H1 (cell line): Measurements from ENCODE around the gene VPS35L. TPM values are rescaled to one million over a fixed set of nuclear protein-coding genes. Genes with fewer than 3 reads are reported as not detected.

Source experiments
- CTCF ChIA-PET: fragments of 300-600 bp; sonication (Branson Sonifier 250); formaldehyde crosslinking; loops from one replicate; lab custom pipeline; 2021; ENCODE audit not compliant: partially characterized antibody; lab: Charles Lee
- POLR2A ChIA-PET: fragments of 300-600 bp; sonication (Branson Sonifier 250); formaldehyde crosslinking; loops from one replicate; lab custom pipeline; 2021; ENCODE audit warnings: inconsistent platforms; ENCODE audit not compliant: partially characterized antibody; lab: Charles Lee
- DNase-seq, 2 experiments: peaks; one replicate each; pipeline versions ENCODE4 v3.0.0 to v3.0.0-alpha.2; 2010 to 2022; ENCODE audit warnings: low spot score in 2 of 2, low read depth in 1 of 2, mixed read lengths in 1 of 2
- FAIRE-seq: peaks from 2 replicates; lab custom pipeline; 2011; peaks lifted over from hg19 to GRCh38; lab: Jason Lieb, UNC
- H2AFZ ChIP-seq: 2 replicates; pipeline ENCODE4 v1.8.1; 2012; ENCODE audit warnings: low read length, inconsistent platforms
- H2AK5ac ChIP-seq: 2 replicates; pipeline ENCODE4 v1.6.1; 2013; ENCODE audit warnings: low read depth, low read length
- H2BK120ac ChIP-seq: replicated peaks from 2 replicates; pipeline ENCODE3; 2013; ENCODE audit warnings: low read depth, low read length, inconsistent platforms
- H2BK12ac ChIP-seq: 2 replicates; pipeline ENCODE4 v1.6.1; 2013; ENCODE audit warnings: low read depth, low read length
- H2BK15ac ChIP-seq: 2 replicates; pipeline ENCODE4 v1.6.1; 2013; ENCODE audit warnings: low read length
- H2BK20ac ChIP-seq: 2 replicates; pipeline ENCODE4 v1.6.1; 2013; ENCODE audit warnings: low read length
- H2BK5ac ChIP-seq: 2 replicates; pipeline ENCODE4 v1.6.1; 2013; ENCODE audit warnings: low read depth, low read length
- H3K14ac ChIP-seq: 2 replicates; pipeline ENCODE4 v1.6.1; 2013; ENCODE audit warnings: inconsistent platforms; ENCODE audit not compliant: insufficient read length
- H3K18ac ChIP-seq: 2 replicates; pipeline ENCODE4 v1.6.1; 2013; ENCODE audit warnings: low read length; ENCODE audit errors: extremely low read depth
- H3K23ac ChIP-seq: 2 replicates; pipeline ENCODE4 v1.6.1; 2013; ENCODE audit warnings: inconsistent platforms; ENCODE audit not compliant: insufficient read length
- H3K23me2 ChIP-seq: 2 replicates; pipeline ENCODE4 v1.6.1; 2013; ENCODE audit warnings: low read depth, low read length
- H3K27ac ChIP-seq: 2 replicates; pipeline ENCODE4 v1.6.1; 2011; ENCODE audit warnings: low read depth, low read length, inconsistent platforms
- H3K27me3 ChIP-seq, 4 experiments: replicated peaks in 1 of 4; 1 replicate in 1 of 4; 2 replicates in 3 of 4; pipeline versions ENCODE4 v1.6.1 to v1.8.1; 2011 to 2013; ENCODE audit warnings: low read length in 3 of 4, mild to moderate bottlenecking in 3 of 4, inconsistent platforms in 2 of 4, mixed read lengths in 2 of 4, moderate library complexity in 1 of 4; ENCODE audit not compliant: control insufficient read depth in 3 of 4, insufficient read depth in 3 of 4; ENCODE audit errors: extremely low read depth in 1 of 4
- H3K36me3 ChIP-seq, 4 experiments: 2 replicates each; pipeline versions ENCODE4 v1.6.1 to v1.8.1; 2011 to 2013; ENCODE audit warnings: mild to moderate bottlenecking in 4 of 4, low read length in 3 of 4, moderate library complexity in 2 of 4, control low read depth in 1 of 4, inconsistent platforms in 1 of 4; ENCODE audit not compliant: insufficient read depth in 4 of 4, control insufficient read depth in 2 of 4
- H3K4ac ChIP-seq: replicated peaks from 2 replicates; pipeline ENCODE3; 2013; ENCODE audit warnings: low read length, low read depth, mixed read lengths, inconsistent platforms; ENCODE audit not compliant: insufficient read length
- H3K4me1 ChIP-seq, 4 experiments: replicated peaks in 1 of 4; 1 replicate in 1 of 4; 2 replicates in 3 of 4; pipeline versions ENCODE4 v1.6.1 to v1.8.1; 2011 to 2013; ENCODE audit warnings: low read length in 3 of 4, inconsistent platforms in 2 of 4, mixed read lengths in 1 of 4; ENCODE audit not compliant: insufficient read depth in 4 of 4, control insufficient read depth in 3 of 4
- H3K4me2 ChIP-seq, 2 experiments: 2 replicates each; pipeline versions ENCODE4 v1.6.1 to v1.8.1; 2011 to 2013; ENCODE audit warnings: low read depth in 2 of 2, low read length in 2 of 2, control low read depth in 1 of 2, inconsistent platforms in 1 of 2, mild to moderate bottlenecking in 1 of 2; ENCODE audit not compliant: insufficient read depth in 1 of 2
- H3K4me3 ChIP-seq, 4 experiments: fragments of 200-600, 300-600 bp in 1 of 4; sonication (generic), shearing (Covaris generic), sonication (Bioruptor Twin) in 1 of 4; 2 replicates each; pipeline versions ENCODE4 v1.5.1 to v1.8.1; 2011 to 2016; ENCODE audit warnings: low read length in 4 of 4, low read depth in 3 of 4, control low read depth in 2 of 4, inconsistent platforms in 2 of 4, mild to moderate bottlenecking in 2 of 4, mixed read lengths in 1 of 4, moderate library complexity in 1 of 4; ENCODE audit not compliant: insufficient read depth in 2 of 4; ENCODE audit errors: extremely low read depth in 1 of 4
- H3K56ac ChIP-seq: replicated peaks from 2 replicates; pipeline ENCODE3; 2013; ENCODE audit warnings: low read depth, mild to moderate bottlenecking, mixed read lengths, low read length, inconsistent platforms; ENCODE audit not compliant: insufficient read length
- H3K79me1 ChIP-seq: 2 replicates; pipeline ENCODE4 v1.6.1; 2013; ENCODE audit warnings: low read depth, low read length, control low read depth
- H3K79me2 ChIP-seq, 2 experiments: 2 replicates each; pipeline versions ENCODE4 v1.6.1 to v1.8.1; 2012 to 2013; ENCODE audit warnings: low read length in 2 of 2, mild to moderate bottlenecking in 2 of 2, inconsistent platforms in 1 of 2; ENCODE audit not compliant: insufficient read depth in 2 of 2, control insufficient read depth in 1 of 2
- H3K9ac ChIP-seq, 4 experiments: replicated peaks in 1 of 4; 1 replicate in 1 of 4; 2 replicates in 3 of 4; pipeline versions ENCODE4 v1.6.1 to v1.8.1; 2011 to 2013; ENCODE audit warnings: low read depth in 3 of 4, low read length in 3 of 4, control low read depth in 2 of 4, mild to moderate bottlenecking in 2 of 4, moderate library complexity in 2 of 4, inconsistent platforms in 1 of 4; ENCODE audit errors: extremely low read depth in 1 of 4
- H3K9me3 ChIP-seq, 2 experiments: 2 replicates each; pipeline versions ENCODE4 v1.6.1 to v1.8.1; 2012 to 2013; ENCODE audit warnings: mild to moderate bottlenecking in 2 of 2, moderate library complexity in 2 of 2, control low read depth in 1 of 2, inconsistent platforms in 1 of 2, low read depth in 1 of 2, low read length in 1 of 2, mixed read lengths in 1 of 2; ENCODE audit not compliant: insufficient read depth in 2 of 2
- H4K20me1 ChIP-seq, 2 experiments: replicated peaks in 1 of 2; 2 replicates each; pipeline versions ENCODE3 to v1.8.1; 2011 to 2013; ENCODE audit warnings: inconsistent platforms in 2 of 2, low read length in 2 of 2, mild to moderate bottlenecking in 1 of 2; ENCODE audit not compliant: insufficient read depth in 2 of 2, control insufficient read depth in 1 of 2
- H4K5ac ChIP-seq: 2 replicates; pipeline ENCODE4 v1.6.1; 2013; ENCODE audit warnings: low read length, low read depth, mixed read lengths, inconsistent platforms; ENCODE audit not compliant: insufficient read length
- H4K8ac ChIP-seq: 2 replicates; pipeline ENCODE4 v1.8.0; 2013; ENCODE audit warnings: mild to moderate bottlenecking, moderate library complexity, low read length, inconsistent platforms; ENCODE audit not compliant: insufficient read depth; ENCODE audit errors: extremely low read depth
- H4K91ac ChIP-seq: replicated peaks from 2 replicates; pipeline ENCODE3; 2013; ENCODE audit warnings: low read length, mixed read lengths, inconsistent platforms; ENCODE audit not compliant: insufficient read length
- CHD1 ChIP-seq: IDR thresholded peaks from 2 replicates; pipeline ENCODE4 v1.6.1; 2012; ENCODE audit warnings: low read depth, low read length, improper control_type of control experiment
- CREB1 ChIP-seq: IDR thresholded peaks from 2 replicates; pipeline ENCODE4 v1.6.1; 2012; ENCODE audit warnings: inconsistent platforms
- EP300 ChIP-seq, 2 experiments: IDR thresholded peaks; 1 replicate in 1 of 2; 2 replicates in 1 of 2; pipeline ENCODE4 v1.6.1; 2011 to 2012; ENCODE audit warnings: low read depth in 2 of 2, low read length in 2 of 2, mild to moderate bottlenecking in 2 of 2, borderline replicate concordance in 1 of 2, inconsistent platforms in 1 of 2, moderate library complexity in 1 of 2
- EZH2 ChIP-seq: fragments of 200-600 bp; sonication (generic); IDR thresholded peaks from 2 replicates; pipeline ENCODE4 v1.7.1; 2012; ENCODE audit warnings: low read depth, mild to moderate bottlenecking, moderate library complexity, low read length, inconsistent platforms; ENCODE audit not compliant: severe bottlenecking
- FOSL1 ChIP-seq: IDR thresholded peaks from 2 replicates; pipeline ENCODE4 v1.6.1; 2011; ENCODE audit warnings: mild to moderate bottlenecking, low read depth, low read length, moderate library complexity; ENCODE audit not compliant: insufficient read depth
- JUND ChIP-seq: IDR thresholded peaks from 2 replicates; pipeline ENCODE4 v1.6.1; 2011; ENCODE audit warnings: mild to moderate bottlenecking, improper control_type of control experiment, low read length
- RXRA ChIP-seq: IDR thresholded peaks from 2 replicates; pipeline ENCODE4 v1.6.1; 2011; ENCODE audit warnings: low read depth, mild to moderate bottlenecking, low read length, moderate library complexity; ENCODE audit not compliant: insufficient read depth
- SIRT6 ChIP-seq: IDR thresholded peaks from one replicate; pipeline ENCODE4 v1.7.1; 2012; ENCODE audit warnings: low read length, inconsistent platforms
- SUZ12 ChIP-seq: fragments of 200-600 bp; sonication (generic); IDR thresholded peaks from 2 replicates; pipeline ENCODE4 v1.6.1; 2012; ENCODE audit warnings: mild to moderate bottlenecking, inconsistent platforms, low read length, moderate library complexity, mixed read lengths
- TAF7 ChIP-seq: optimal IDR thresholded peaks from 2 replicates; pipeline ENCODE3; 2011; ENCODE audit warnings: low read depth, mild to moderate bottlenecking, inconsistent platforms, low read length, moderate library complexity, borderline replicate concordance
- WGBS, 2 experiments: shearing (Covaris generic) in 1 of 2; methylation state at CpG; one replicate each; pipeline versions ENCODE4 v1.1.6 to v1.1.7; 2013 to 2015; ENCODE audit warnings: low lambda C conversion rate in 2 of 2, mixed read lengths in 2 of 2, inconsistent platforms in 1 of 2, low coverage in 1 of 2, missing lambda C conversion rate in 1 of 2; ENCODE audit not compliant: insufficient replicate concordance in 2 of 2, insufficient coverage in 1 of 2, insufficient read length in 1 of 2; ENCODE audit errors: extremely low coverage in 1 of 2, missing lambda C conversion rate in 1 of 2; 5-methylcytosine and 5-hydroxymethylcytosine counted together
- polyA plus RNA-seq, 7 experiments: library from polyadenylated mRNA; depleted of rRNA in 3 of 7; stranded (reverse) in 5 of 7; unstranded in 2 of 7; fragments of >200 nt in 5 of 7; fragments of 200-250 nt in 2 of 7; gene quantifications; 1 replicate in 5 of 7; 2 replicates in 1 of 7; 4 replicates in 1 of 7; pipeline versions ENCODE4 v1.2.1 to v1.2.3, GENCODE V29; 2011 to 2013; ENCODE audit warnings: missing spikeins in 2 of 7, mixed read lengths in 2 of 7
- total RNA-seq: library from RNA; stranded (reverse); fragmentation: NEBNext Ultra II Directional; extraction: Animal tissue kit (Norgen Biotek cat#: 25700); gene quantifications from 2 replicates; pipeline ENCODE4 v1.2.1, GENCODE V29; 2021

VPS35L gene
- total and polyA plus RNA-seq, 2 of the 8 experiments (the other 6 are each of a cell fraction or from before 2014, with no cell fraction given): 31.5 to 57.1 TPM

GRCh38 chr16:19703172-19703889, 147.8 kb downstream of the VPS35L start:
- Histone ChIP-seq H3K4me1 (peaks cover 3 to 9% (median 6%) of the 10 kb centered on the region in 4 experiments; a peak in 6 of 7 replicates), H3K56ac (no peak overlapping the region), H3K27ac (no peak overlapping the region; the same call in 1 of the 2 replicates), H3K23ac (no peak overlapping the region), H3K23me2 (no peaks in the 10 kb centered on the region), H3K79me1 (peaks cover 18% of the 10 kb centered on the region), H2BK12ac (no peak overlapping the region), H3K79me2 (peaks cover 0 to 48% of the 10 kb centered on the region in 2 experiments; a peak in 3 of 4 replicates), H4K5ac (no peak overlapping the region), H3K36me3 (peaks cover 35 to 89% (median 61%) of the 10 kb centered on the region in 4 experiments), H2BK15ac (no peak overlapping the region), H4K91ac (no peak overlapping the region), H3K4ac (no peak overlapping the region), H3K9me3 (peaks cover 0 to 3% of the 10 kb centered on the region in 2 experiments; a peak in 3 of 4 replicates), H2BK120ac (no peak overlapping the region), H3K9ac (no peak overlapping the region), H3K4me3 (no peak overlapping the region), H3K27me3 (no peaks in the 10 kb centered on the region), H4K8ac (no peak overlapping the region), H2AFZ (no peak overlapping the region), H2BK20ac (no peak overlapping the region), H2AK5ac (no peak overlapping the region), H3K14ac (no peak overlapping the region), H4K20me1 (peaks cover 12 to 26% of the 10 kb centered on the region in 2 experiments), H3K4me2 (no peak overlapping the region), H2BK5ac (no peak overlapping the region), H3K18ac (no peak overlapping the region)
- no peak for DNase-seq
- no peak for FAIRE-seq
- 90% methylated on average over 6 of the region's 6 CpGs; no CpG with 5 or more reads in 1 of the 2 experiments for WGBS, 2 experiments
- ChIA-PET CTCF (interaction anchor here (0.7 to 1.1 kb wide), 2 partner anchors 32 to 197 kb away, joined by 3 to 4 read pairs; no protein-coding TSS in a partner anchor), POLR2A (interaction anchor here (0.6 to 4.2 kb wide), 7 partner anchors 8 to 157 kb away, joined by 3 to 23 read pairs (median 4); partner anchors contain the start of genes IQCK and KNOP1)
- TF ChIP-seq CREB1: no peak
- no peak for TF ChIP-seq SUZ12
- no peak for TF ChIP-seq TAF7
- no peak for TF ChIP-seq FOSL1
- no peak for TF ChIP-seq EP300 (IDR thresholded peaks at IDR 0.05; ENCODE audit: borderline replicate concordance in 1 of 2, low read depth in 2 of 2, low read length in 2 of 2)
- no peak for TF ChIP-seq SIRT6
- TF ChIP-seq JUND: no peak
- TF ChIP-seq EZH2: no peak
- TF ChIP-seq CHD1: no peak
- TF ChIP-seq RXRA: no peak
